Stimulated activated CD8-positive, alpha-beta memory T cell treated with anti-CD3 and anti-CD28 coated beads, Interleukin-12 subunit alpha, Interleukin-12 subunit beta, amount 100 ng/mL, for 1 hour (primary cell): Measurements from ENCODE around the gene GPR17.

ENCODE experiments used
- DNase-seq: peaks from one replicate; pipeline ENCODE4 v3.0.0-alpha.2; 2020; ENCODE audit warnings: low read depth

The GPR17 gene, protein sequence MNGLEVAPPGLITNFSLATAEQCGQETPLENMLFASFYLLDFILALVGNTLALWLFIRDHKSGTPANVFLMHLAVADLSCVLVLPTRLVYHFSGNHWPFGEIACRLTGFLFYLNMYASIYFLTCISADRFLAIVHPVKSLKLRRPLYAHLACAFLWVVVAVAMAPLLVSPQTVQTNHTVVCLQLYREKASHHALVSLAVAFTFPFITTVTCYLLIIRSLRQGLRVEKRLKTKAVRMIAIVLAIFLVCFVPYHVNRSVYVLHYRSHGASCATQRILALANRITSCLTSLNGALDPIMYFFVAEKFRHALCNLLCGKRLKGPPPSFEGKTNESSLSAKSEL

DNA sequence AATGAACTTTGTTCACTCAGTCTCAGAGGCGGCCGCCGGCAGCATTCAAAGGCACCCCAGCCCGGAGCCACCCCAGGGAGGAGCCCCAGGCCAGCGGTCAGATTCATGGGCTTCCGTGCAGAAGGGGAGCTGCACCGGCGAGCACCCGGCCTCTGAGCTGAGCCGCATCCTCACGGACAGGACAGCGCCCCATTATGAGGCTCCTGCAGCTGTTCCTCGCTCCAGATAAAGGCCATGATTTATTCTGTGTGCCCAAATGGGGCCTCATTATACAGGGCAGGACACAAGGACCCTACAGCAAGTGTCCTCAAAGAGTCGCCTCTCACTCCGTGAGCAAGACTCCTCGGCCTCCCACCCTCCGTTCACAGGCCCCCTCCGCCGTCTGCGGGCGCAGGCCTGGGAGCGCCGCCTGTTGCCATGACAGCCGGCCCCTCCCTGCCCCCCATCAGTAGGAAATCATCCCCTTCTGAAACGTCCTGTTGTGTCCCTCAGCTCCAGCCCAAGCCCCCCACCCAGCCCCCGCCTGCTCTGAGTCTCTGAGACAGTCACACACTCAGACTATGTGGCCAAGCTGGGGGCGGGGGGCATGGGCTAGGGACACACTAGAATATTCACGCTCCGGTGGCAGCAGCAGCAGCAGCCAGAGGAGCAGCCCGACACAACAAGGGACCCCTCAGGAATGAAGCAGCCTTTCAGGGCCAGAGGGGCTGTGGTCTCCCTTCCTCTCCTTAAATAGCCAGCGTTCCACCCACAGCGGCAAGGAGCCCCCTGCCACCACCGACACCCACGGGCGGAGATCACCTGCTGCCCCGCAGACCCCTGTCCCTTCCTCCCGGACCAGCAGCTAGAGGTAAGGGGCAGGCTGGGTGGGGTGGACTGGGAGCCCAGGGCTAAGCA, at the start of gene GPR17:
GPR17 (plus strand) TSS at position 759 of the 897 bp plus-strand sequence. CDS start 4,583 bp downstream, outside the sequence.
- DNase-seq = no peak

DNA sequence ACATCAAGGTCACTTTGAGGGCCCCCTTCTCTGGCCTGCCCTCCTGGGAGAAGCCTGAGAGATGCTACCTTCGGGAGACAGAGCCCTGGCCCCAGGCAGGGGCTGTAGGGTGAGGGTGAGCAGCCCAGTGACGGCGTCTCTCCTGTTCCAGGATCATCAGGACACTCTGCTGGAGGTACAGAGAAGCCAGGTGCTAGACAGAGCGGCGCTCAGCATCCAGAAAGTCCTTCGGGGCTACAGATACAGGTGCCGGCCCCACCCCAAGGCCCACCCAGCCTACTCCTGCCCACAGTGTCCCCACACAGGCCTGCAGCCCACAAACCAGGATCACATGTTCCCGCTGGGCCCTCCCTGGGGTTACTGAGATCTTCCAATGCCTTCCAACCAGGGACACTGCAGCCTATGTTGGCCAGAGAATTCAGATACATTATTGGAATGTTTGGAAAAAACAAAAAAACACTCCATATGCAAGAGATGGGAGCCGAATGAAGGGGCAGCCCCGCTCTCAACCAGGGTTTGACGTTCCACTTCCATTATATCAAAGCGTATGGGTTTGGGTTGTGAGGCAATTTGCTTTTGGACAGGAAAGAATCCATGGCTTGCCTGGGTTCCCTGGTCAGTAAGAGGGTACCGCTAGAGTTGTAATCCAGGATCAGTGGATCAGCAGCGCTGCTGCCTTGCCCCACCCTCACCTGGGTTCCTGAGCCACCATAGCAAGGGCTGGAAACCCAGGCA, 49.5 kb upstream of the GPR17 start:
- no peak for DNase-seq

DNA sequence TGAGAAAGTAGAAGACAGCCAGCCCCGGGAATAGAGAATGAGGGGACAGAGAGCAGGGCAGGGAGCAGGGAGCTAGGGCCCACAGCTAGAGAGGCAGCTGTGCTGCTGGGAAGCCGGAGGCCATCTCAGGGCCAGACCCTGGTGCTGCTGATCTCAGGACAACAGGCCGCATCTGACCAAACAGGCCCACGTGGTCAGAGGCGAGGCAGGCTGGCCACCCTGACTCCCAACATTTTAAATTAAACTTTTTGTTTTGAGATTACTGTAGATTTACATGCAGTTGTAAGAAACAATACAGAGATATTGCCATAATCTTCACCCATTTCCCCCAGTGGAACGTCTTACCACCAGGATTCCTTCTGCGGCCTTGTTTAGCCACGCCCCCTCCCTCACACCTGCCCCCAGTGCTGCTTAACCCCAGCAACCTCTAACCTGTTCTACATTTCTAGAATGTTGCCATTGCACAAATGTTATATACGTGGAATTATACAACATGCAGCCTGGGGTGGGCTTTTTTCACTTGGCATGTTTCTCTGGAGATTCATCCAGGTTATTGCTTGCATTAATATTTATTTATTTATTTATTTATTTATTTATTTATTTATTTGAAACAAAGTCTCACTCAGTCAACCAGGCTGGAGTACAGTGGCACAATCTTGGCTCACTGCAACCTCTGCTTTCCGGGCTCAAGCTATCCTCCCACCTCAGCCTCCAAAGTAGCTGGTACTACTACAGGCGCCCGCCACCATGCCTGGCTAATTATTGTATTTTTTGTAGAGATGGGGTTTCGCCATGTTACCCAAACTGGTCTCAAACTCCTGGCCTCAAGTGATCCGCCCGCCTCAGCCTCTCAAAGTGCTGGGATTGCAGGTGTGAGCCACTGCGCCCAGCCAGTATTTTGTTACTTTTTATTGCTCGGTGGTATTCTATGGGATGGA, 48.6 kb upstream of the GPR17 start:
- DNase-seq = no peak

DNA sequence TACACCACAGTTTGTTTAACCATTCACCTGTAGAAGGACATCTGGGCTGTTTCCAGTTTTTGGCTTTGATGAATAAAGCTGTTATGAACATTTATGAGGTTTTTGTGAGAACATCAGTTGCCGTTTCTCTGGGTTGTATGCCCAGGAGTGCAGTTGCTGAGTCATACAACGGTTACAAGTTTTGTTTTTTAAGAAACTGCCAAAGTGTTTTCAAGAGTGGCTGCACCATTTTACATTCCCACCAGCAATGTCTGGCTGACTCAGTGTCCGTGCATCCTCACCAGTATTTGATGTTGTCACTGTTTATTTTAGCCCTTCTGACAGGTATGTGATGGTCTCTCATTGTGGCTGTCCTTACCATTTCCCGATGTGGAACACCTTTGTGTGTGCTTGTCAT, 48.0 kb upstream of the GPR17 start:
- no peak for DNase-seq

DNA sequence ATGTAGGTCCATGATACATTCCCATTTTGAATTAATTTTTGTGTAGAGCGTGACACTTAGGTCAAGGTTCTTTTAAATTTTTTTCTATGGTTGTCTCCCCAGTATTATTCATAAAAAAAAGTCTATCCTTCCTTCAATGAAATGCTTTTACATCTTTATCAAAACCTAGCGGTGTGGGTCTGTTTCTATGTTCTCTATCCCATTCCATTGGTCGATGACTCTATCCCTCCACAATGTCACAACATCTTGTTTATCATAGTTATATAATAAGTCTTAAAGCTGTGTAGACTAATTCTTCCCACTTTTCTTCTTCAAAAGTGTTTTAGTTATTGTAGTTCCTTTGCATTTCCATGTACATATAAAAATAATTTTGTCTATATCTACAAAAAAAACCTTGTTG, 47.2 kb upstream of the GPR17 start:
- no peak for DNase-seq

DNA sequence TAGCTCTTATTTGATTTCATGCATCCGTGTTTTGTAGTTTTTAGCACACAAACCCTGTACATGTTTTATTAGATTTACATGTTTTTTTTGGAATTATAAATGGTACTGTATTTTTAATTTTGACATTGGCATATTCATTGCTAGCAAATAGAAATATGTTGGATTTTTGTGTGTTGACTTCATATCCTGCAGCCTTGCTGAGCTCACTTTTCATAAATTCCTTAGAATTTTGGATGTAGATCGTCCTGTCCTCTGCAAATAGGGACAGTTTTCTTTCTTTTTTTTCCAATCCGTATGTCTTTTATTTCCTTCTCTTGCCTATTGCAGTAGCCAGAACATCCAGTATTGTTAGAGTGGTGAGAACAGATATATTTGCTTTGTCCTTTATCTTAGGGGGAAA, 46.7 kb upstream of the GPR17 start:
- no peak for DNase-seq

DNA sequence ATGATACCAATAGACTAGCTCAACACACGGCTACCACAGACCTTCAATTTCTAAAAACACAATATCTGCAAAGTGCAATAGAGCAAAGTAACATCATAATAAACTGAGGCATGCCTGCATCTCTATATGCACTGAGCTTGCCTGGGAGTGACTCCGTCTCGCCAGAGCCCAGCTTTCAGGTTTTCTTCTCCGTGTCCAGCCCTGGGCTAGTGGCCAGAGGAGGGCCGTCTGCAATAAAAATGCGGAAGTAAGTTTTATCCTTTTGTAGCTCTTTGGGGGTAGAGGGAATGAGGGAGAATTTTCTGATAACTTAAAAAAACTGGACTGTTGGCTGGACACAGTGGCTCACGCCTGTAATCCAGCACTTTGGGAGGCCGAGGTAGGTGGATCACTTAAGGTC, 41.0 kb upstream of the GPR17 start:
- no peak for DNase-seq

DNA sequence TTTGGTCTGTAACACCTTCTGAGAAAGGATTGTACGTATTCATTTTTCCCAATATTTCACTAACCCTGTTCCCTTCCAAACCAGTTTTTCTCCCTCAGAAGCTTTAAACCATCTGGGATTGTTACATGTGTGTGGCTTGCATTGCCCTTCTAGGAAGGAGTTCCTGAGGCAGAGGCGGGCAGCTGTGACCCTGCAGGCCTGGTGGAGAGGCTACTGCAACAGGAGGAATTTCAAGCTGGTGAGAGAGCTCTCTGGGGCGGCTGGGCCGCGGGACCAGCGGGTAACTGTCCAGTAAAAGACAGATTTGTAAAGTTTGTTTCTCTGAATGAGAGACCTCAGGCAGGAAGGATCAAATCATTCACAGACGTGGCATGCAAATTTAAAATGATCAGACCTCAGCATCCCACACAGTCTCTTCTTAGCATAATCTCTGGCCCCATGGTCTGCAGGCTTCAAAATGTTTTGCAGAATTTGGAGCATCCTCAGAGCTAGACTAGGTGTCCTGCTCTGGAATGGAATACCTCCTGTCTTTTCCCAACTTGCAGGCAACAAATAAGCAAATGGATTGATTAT, 40.2 kb upstream of the GPR17 start:
- DNase-seq = no peak

DNA sequence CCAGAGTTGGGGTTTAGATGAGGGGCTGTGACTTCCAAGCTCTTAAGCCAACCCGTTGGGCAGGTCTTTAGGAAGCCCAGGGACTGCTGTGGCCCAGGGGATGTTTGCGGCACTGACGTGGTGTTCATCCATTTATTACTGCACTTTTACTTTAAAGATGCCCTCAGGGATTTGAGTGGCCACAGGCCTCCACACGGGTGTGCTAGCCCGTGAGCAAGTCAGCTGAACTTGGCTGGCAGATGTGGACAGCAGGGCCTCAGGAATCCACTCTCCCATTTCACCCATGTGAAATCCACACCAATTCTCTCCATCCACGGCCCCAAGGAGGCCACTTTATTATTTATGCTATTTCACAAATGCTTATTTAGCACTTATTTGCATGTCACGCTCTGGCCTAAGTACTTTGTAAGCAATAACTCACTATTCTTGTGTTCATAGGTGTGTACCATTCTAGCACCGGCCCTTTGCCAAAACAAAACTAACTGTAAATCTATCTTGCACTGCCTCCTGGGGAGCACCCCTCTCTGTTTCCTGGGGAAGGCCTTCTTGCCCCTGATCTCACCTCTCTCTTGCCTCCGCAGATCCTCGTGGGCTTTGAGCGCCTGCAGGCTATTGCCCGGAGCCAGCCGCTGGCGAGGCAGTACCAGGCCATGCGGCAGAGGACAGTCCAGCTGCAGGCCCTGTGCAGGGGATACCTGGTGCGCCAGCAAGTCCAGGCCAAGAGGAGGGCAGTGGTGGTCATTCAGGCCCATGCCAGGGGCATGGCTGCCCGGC, 39.1 kb upstream of the GPR17 start:
- DNase-seq = no peak

DNA sequence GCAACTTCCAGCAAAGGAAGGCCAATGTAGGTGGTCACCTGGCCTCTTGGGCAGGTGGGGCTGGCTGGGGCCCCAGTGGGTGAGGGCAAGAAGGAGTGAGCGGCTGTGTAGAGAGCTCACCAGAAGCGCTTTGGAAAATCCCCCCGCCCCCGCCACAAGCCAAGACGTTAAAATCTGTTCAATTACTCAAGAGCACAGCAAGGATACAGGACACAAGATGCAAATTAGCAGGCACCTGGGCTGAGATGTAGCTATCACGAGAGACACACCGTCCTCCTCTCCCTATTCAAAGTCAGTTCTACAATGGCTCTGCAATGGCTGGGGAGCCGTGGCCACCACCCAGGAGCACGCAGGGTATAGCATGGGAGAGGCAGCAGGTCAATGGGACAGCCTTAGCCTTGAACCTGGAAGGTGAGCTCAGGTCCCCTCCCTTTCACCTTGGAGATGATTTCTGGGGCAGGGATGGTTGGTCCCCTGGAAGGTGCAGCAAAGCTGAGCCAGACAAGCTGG, 38.5 kb upstream of the GPR17 start:
- no peak for DNase-seq

DNA sequence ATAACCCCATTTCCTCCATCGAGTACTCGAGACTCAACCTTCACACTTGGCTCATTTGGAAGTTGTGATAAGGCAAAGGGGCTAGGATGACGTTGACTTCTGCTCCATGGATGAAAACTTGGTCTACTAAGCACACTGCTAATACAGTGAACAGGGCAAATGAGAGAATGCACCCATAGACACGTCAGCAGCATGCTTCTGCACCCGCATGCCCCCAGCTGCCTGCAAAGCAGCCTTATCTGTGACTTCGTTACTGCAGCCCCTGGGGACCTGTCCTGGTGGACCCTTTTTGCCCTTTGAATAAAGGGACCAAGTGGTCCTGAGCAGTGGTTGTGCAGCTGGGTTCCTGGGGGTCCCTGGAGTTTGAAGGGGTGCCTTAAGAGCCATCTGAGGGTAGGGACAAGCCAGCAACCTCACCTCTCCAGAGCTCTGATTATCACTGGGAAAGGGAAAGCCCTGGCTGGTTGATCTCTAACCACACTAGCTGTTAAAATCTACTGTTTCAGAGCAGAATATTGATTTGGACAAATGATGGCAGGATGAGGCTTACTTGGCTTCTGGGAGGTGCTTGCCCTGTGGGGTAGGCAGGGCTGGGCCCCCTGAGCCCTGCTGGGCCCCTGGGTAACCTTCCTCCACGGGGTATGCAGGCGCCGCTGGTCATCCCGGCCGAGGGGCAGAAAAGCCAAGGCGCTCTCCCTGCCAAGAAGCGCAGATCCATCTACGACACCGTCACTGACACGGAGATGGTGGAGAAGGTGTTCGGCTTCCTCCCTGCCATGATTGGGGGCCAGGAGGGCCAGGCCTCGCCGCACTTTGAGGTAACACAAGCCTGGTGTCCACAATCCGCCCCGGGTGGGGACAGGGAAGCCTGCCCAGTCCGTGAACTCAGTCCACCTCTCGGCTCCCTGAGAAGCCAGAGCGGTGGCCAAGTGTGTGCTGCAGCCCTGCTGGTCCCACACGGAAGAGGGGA, 37.6 kb upstream of the GPR17 start:
- DNase-seq = no peak

DNA sequence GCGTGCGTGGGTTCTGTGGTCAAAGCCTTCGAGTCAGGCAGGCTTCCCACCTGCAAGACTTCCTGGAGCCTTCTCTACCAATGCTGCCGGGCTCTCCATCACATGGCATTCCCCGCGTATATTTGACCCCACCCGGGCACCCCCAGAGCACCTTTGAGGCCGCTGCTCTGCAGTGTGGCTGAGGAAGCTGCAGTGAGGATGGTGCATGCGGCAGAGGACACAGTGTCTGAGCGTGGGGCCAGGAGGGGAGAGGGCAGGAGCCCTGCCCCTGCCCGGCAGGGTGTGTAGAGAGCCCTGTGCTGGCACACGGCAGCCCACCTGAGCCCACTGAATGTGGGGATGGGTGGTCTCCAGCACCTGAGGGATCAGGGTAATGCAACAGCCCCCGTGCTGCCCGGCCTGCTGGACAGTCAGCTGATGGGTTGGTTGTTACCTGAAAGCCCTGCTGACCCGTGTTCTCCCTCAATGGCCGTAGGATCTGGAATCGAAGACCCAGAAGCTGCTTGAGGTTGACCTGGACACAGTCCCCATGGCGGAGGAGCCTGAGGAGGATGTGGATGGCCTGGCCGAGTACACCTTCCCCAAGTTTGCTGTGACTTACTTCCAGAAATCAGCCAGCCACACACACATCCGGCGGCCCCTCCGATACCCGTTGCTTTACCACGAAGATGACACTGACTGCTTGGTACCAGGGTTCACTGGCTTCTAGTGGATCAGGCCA, 36.8 kb upstream of the GPR17 start:
- DNase-seq = no peak

DNA sequence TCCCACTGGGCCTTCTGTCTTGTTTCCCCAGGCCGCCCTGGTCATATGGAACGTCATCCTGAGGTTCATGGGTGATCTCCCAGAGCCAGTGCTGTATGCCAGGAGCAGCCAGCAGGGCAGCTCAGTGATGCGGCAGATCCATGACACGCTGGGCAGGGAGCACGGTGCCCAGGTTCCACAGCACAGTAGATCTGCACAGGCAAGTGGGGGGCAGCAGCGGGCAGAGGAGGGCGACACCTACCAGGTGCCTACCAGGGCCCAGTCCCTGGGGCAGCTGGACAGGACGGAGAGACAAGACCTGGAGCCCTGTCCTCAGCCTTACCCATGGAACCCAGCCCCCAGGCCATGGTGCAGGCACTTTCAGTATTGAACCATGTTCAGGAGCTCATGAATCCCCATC, 36.1 kb upstream of the GPR17 start:
- DNase-seq = no peak

DNA sequence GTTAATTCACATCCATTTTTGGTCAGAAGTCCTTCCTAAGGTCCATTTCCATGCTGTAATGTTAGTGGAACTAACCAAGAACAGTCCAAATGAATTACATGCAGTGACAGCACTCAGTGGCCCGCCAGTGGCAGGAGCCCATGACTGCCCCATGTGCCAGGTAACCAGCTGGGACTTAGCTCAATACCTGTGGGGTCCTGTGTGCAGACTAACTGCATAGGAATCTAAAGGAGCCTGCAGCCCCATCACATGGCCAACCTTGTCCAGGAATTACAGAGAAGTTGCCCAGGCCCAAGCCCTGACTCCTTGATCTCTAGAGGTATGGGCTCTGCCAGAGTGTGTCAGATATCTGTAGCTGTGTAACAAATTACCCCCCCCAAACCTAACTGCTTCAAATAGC, 35.4 kb upstream of the GPR17 start:
- DNase-seq = no peak

DNA sequence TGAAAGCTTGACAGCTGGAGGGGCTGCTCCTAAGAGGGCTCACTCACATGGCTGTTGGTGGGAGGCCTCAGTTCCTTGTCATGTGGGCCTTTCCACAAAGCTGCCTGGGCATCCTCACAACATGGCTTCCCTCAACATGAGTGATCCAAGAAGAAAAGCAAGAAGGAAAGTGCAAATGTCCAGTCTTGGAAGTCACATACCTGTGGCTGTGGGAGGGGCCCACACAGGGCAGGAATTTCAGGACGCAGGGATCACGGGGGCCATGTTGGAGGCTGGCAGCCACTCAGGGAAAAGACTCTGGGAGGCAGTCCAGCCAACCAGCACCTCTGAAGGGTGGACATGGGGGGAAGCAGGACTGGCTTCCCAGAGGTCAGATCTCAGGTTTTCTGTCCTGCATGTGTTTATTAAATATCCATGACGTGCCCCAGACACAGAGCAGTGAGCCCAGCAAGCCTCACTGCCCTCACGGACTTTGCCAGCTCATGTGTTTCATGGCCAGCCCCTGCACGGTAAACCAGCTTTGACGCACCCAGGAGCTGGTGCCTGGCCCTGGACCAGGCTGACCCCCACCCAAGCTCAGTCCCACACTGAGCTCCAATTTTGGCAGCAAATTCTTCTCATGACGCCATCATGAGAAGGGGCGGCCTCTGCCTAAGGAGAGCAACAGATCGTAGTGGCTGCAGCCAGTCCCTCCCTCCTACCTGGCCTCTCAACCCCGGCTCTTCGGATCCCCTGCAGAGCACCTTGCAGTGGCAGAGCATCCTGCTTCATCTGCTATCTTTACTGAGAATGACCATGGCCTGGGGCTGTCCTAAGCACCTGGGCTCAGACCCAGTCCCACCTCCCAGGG, 34.7 kb upstream of the GPR17 start:
- DNase-seq = no peak

DNA sequence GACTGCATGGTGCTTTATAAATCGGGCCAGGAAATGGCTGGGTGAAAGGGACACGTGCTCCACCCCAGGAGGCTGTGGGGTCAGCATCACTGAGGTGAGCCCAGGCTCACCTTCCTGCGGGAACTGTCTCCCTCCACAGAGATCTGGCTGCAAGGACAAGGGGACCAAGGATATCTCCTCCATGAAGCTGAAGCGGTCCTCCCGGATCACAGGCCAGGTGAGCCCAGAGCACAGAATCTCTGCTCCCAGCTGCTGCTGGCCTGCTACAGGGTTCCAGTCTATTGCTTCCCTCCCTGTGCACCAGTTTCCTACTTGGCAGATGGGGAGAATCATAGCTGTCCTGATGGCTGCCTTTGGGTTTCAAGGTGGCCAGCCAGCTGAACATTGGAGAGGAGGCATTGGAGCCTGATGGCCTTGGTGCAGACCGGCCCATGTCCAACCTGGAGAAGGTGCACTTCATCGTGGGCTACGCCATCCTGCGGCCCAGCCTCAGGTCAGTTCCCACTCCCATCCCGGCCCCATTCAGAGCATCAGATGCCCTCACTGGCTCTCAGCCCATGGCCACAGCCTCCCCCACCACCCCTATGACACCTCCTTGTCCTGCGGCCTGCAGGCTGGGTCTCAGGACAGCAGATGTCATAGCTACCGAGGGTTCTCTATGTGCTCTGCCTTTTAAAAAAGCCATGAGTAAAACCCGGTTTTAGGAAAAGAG, 33.7 kb upstream of the GPR17 start:
- no peak for DNase-seq

DNA sequence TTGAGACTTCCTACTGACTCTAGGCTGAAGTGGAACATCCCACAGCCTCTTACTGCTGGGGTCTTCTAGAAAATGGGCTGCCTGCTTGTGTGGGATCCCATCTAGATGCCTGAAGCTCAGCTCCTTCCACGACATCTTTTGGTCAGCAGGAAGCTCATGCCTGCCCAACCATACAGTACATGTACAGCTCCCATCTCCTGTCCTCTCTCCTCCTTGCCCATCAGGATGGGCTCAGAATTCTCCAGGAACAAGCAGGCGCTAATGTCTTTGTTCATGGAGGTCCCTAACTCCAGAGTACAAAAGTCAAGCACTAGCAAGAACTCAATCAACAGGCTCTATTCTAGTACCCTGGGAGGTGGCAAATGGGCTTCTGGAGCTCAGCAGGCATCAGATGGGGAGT, 31.7 kb upstream of the GPR17 start:
- no peak for DNase-seq
